Hepatocyte (in vitro differentiated cells): ENCODE data around the gene MICALL2.

Experiments used
- EZH2 ChIP-seq: fragments of 200-600 bp; sonication (generic); IDR thresholded peaks from 2 replicates; pipeline ENCODE4 v1.6.1; 2016; ENCODE audit warnings: antibody characterized with exemption, mild to moderate bottlenecking, borderline replicate concordance
- EZH2phosphoT487 ChIP-seq: fragments of 200-600 bp; sonication (generic); IDR thresholded peaks from one replicate; pipeline ENCODE4 v1.6.1; 2018; ENCODE audit warnings: antibody characterized with exemption, mild to moderate bottlenecking, low read depth, moderate library complexity; ENCODE audit not compliant: unreplicated experiment, severe bottlenecking
- TF ChIP-seq, protein P1 (sequence below): fragments of 200-600 bp; sonication (generic); IDR thresholded peaks from 2 replicates; pipeline ENCODE4 v1.5.1; 2016; ENCODE audit warnings: antibody characterized with exemption, mild to moderate bottlenecking; ENCODE audit not compliant: poor library complexity

- TF ChIP-seq, protein P1, sequence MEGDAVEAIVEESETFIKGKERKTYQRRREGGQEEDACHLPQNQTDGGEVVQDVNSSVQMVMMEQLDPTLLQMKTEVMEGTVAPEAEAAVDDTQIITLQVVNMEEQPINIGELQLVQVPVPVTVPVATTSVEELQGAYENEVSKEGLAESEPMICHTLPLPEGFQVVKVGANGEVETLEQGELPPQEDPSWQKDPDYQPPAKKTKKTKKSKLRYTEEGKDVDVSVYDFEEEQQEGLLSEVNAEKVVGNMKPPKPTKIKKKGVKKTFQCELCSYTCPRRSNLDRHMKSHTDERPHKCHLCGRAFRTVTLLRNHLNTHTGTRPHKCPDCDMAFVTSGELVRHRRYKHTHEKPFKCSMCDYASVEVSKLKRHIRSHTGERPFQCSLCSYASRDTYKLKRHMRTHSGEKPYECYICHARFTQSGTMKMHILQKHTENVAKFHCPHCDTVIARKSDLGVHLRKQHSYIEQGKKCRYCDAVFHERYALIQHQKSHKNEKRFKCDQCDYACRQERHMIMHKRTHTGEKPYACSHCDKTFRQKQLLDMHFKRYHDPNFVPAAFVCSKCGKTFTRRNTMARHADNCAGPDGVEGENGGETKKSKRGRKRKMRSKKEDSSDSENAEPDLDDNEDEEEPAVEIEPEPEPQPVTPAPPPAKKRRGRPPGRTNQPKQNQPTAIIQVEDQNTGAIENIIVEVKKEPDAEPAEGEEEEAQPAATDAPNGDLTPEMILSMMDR = no peak
- TF ChIP-seq EZH2 (no peak), EZH2phosphoT487 (no peak)
Observed at GRCh38 chr7:1455955-1456354, 3.3 kb downstream of the MICALL2 start.
